Activated T-cell treated with anti-CD3 and anti-CD28 coated beads for 4 hours (primary cell): Measurements from ENCODE around the gene FDPS.

Experiments used
- DNase-seq: peaks from one replicate; pipeline ENCODE4 v3.0.0-alpha.2; 2020

FDPS gene

GRCh38 chr1:155308493-155309422, at the start of gene FDPS:
FDPS (plus strand) TSS chr1:155308866; CDS start chr1:155309790, 924 bp downstream.
- DNase-seq = peak; percentile 88

- no peak for DNase-seq
Measured at GRCh38 chr1:155260276-155260675, 48.4 kb upstream of the FDPS start.

- DNase-seq = no peak
Measured at GRCh38 chr1:155261493-155261851, 47.2 kb upstream of the FDPS start.

GRCh38 chr1:155261852-155262673, 46.6 kb upstream of the FDPS start, which contains the start of gene SCAMP3:
SCAMP3 (minus strand) TSS chr1:155262360; CDS start chr1:155262151, 209 bp downstream.
- peak; percentile 78 for DNase-seq

GRCh38 chr1:155263067-155263466, 45.6 kb upstream of the FDPS start:
- no peak for DNase-seq

- no peak for DNase-seq
Measured at GRCh38 chr1:155266553-155266952, 42.1 kb upstream of the FDPS start.

- no peak for DNase-seq
Measured at GRCh38 chr1:155267373-155267772, 41.3 kb upstream of the FDPS start.

- DNase-seq = no peak
Measured at GRCh38 chr1:155268630-155269029, 40.0 kb upstream of the FDPS start.

- no peak for DNase-seq
Measured at GRCh38 chr1:155269381-155269780, 39.3 kb upstream of the FDPS start.

- peak; percentile 29 for DNase-seq
Measured at GRCh38 chr1:155272466-155273342, 36.0 kb upstream of the FDPS start.

GRCh38 chr1:155273343-155274245, 35.1 kb upstream of the FDPS start, which contains the start of gene CLK2:
CLK2 (minus strand) TSS chr1:155273504; CDS start chr1:155270977, 2,527 bp downstream.
- peak; percentile 93 for DNase-seq

GRCh38 chr1:155277070-155277901, 31.4 kb upstream of the FDPS start, which contains the start of gene HCN3:
HCN3 (plus strand) TSS chr1:155277463; CDS start chr1:155277591, 128 bp downstream.
- peak; percentile 90 for DNase-seq

GRCh38 chr1:155277902-155278688, 30.6 kb upstream of the FDPS start:
- peak; percentile 71 for DNase-seq

- DNase-seq = no peak
Measured at GRCh38 chr1:155278689-155279160, 29.9 kb upstream of the FDPS start.

GRCh38 chr1:155279268-155279667, 29.4 kb upstream of the FDPS start:
- DNase-seq = no peak

- no peak for DNase-seq
Measured at GRCh38 chr1:155282488-155283091, 26.1 kb upstream of the FDPS start.

GRCh38 chr1:155284476-155284875, 24.2 kb upstream of the FDPS start:
- DNase-seq = no peak

GRCh38 chr1:155285063-155285462, 23.6 kb upstream of the FDPS start:
- DNase-seq = no peak

GRCh38 chr1:155285631-155286044, 23.0 kb upstream of the FDPS start:
- no peak for DNase-seq
